ENCODE measurements around the gene PRM3.
A peak's percentile ranks its signal among the peaks of the same experiment; 100 is the strongest.

The PRM3 gene

GRCh38 chr16:11248133-11248532 is 25.3 kb downstream of the PRM3 start:
- no peak for DNase-seq (ENCODE audit: low read depth, low spot score)

- DNase-seq (ENCODE audit: low read depth, low spot score) = no peak
These were observed 27.4 kb downstream of the PRM3 start for GRCh38 chr16:11245988-11246387.

- DNase-seq (ENCODE audit: low read depth, low spot score) = no peak
These were observed 28.1 kb downstream of the PRM3 start for GRCh38 chr16:11245222-11245737.

- no peak for DNase-seq (ENCODE audit: low read depth, low spot score)
These were observed 30.8 kb downstream of the PRM3 start for GRCh38 chr16:11242658-11243057.

- DNase-seq (ENCODE audit: low read depth, low spot score) = no peak
These were observed 31.8 kb downstream of the PRM3 start for GRCh38 chr16:11241480-11242204.

- no peak for DNase-seq (ENCODE audit: low read depth, low spot score)
These were observed 32.6 kb downstream of the PRM3 start for GRCh38 chr16:11240636-11241473.

- DNase-seq (ENCODE audit: low read depth, low spot score) = no peak
These were observed 33.5 kb downstream of the PRM3 start for GRCh38 chr16:11239644-11240632.

GRCh38 chr16:11238272-11239202 is 34.9 kb downstream of the PRM3 start:
- DNase-seq (ENCODE audit: low read depth, low spot score) = peak; percentile 74

- no peak for DNase-seq (ENCODE audit: low read depth, low spot score)
These were observed 36.8 kb downstream of the PRM3 start for GRCh38 chr16:11236461-11237254.

GRCh38 chr16:11235703-11235991 is 37.8 kb downstream of the PRM3 start:
- DNase-seq (ENCODE audit: low read depth, low spot score) = no peak

GRCh38 chr16:11234884-11235702 is 38.3 kb downstream of the PRM3 start:
- no peak for DNase-seq (ENCODE audit: low read depth, low spot score)

GRCh38 chr16:11233727-11234376 is 39.6 kb downstream of the PRM3 start:
- no peak for DNase-seq (ENCODE audit: low read depth, low spot score)

GRCh38 chr16:11232852-11233726 is 40.3 kb downstream of the PRM3 start:
- DNase-seq (ENCODE audit: low read depth, low spot score) = peak; percentile 68

- no peak for DNase-seq (ENCODE audit: low read depth, low spot score)
These were observed 41.1 kb downstream of the PRM3 start for GRCh38 chr16:11232302-11232851.

GRCh38 chr16:11231367-11231970 is 42.0 kb downstream of the PRM3 start:
- no peak for DNase-seq (ENCODE audit: low read depth, low spot score)

- DNase-seq (ENCODE audit: low read depth, low spot score) = no peak
These were observed 43.5 kb downstream of the PRM3 start for GRCh38 chr16:11229906-11230305.

- DNase-seq (ENCODE audit: low read depth, low spot score) = no peak
These were observed 44.0 kb downstream of the PRM3 start for GRCh38 chr16:11229432-11229831.
